ENCODE results near the gene CCDC57.

Gene CCDC57

DNA sequence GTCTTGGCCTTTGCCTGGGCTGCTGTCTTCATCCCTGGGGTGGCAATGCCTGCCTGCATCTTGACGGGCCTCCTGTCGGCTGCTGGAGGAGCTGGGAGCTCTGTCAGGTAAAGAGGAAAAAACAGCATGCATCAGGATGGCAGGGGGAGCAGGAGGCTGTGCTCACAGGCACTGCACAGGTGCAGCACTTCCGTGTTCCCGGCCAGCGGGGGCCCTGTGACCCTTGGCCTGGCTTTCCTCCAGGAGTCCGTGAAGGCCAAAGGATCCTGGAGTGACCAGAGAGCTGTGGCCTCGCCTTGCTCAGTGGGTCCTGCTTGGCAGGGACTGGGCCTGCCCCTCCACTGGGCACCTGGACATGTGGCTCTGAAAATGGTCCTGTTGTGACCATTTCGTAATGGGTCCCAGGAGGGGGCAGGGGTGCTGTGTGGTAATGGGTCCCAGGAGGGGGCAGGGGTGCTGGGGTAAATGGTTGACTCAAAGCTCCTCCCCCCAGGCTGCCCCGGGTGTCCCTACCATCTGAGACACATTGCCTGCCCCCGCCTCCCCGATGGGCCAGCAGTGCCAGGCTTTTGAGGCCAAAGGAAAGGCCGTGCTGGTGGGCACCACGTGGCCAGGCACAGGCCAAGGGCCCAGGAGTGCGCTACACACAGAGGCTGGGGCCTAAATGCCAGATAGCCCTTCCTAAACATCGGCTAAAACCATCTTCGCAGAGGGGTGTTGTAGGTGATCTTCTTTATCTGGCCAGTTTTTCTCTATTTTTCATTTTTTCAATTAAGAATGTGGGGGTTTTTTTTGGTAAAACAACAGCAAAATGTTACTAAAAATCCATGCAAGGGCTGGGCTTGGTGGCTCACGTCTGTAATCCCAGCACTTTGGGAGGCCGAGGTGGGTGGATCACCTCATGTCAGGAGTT, 110.6 kb downstream of the CCDC57 start:
- DNase-seq: no peak

DNA sequence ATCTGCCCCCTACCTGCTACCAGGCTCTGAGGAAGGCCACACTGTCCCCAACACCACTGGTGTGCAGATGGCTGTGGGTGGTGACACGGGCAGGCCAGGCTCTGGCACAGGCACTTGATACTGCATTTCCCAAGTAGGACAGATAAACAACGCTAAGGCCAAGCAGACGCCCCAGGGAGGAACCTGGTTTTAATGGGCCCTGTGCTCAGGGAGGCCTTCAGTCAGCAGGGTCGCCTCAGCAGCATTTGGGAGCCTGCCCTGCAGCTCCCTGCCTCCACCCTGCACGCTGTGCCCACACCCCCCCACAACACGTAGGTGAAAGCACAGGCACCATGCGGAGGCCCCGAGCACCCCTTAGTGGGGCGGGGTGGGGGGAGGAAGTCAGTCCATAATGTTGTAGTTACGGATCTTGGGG, 111.3 kb downstream of the CCDC57 start:
- DNase-seq: no peak

- no peak for DNase-seq
Observed at GRCh38 chr17:82100502-82101298, 111.9 kb downstream of the CCDC57 start.

DNA sequence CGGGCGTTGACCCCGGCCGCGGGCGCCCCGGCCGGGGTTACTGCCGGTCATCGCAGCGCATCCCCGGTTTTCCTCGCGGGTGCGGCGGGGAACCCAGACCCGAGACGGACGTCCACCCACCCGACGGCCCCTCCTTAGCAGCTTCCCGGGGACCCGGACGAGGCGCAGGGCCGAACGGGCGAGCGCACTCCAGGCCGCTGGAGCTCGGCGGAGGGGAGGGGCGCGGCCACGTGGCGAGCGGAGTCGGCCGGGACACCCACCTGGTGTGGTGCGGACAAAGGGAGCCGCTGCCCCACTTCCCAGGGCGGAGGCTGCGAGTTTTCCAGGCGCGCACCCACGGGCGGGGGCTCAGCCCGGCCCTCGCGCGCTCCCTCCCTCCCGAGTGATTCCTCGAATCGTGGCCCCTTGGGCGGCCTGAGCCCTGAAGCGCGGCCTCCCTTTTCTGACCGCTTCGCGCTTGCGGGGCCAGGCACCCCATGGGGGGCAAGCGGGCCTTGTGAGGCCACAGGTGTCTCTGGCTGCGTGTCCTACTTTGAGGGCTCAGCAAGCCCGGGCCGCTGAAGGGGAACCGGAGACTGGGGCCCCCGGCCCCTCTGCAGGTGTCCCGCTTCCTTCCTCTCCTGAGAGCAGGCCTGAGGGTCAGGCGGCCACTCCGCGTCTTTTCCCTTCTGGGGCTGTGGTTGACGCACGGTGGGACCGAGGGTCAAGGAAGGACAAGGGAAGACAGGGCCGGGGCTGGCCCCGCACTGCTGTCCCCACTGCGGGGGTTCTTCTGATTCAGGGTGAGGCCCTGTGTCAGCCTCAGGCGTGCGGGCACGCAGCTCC, 113.5 kb downstream of the CCDC57 start:
- no peak for DNase-seq

GRCh38 chr17:82098169-82098938, 114.3 kb downstream of the CCDC57 start, which contains the start of gene FASN:
Gene FASN, minus strand, starts transcription at chr17:82098236. Its CDS starts 1,791 bp downstream, at chr17:82096445.
- DNase-seq: peak; percentile 94

GRCh38 chr17:82097919-82098168, 114.8 kb downstream of the CCDC57 start:
- no peak for DNase-seq

GRCh38 chr17:82097184-82097918, 115.3 kb downstream of the CCDC57 start:
- peak; percentile 35 for DNase-seq

DNA sequence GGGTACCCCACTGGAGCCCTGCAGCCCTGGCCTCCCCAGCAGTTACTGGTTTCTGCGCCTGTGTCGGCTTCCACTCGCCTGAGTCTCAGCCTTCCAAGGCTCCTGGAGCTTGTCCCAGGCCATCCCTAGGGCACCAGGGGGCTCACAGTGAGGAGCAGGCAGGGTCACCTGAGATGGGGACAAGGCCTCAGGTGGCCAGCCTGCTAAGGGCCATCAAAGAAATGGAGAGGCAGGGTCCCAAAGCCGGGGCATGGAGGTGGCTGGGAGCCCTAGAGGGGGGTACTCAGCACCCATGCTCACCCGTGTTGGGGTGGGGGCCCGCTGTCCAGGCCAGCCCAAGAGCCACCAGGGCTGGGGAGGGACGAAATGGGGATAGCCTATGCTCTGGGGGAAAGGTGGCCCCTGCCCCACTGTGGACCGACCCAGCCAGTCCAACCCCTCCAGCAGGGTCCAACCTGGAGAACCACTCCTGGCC, 115.9 kb downstream of the CCDC57 start:
- no peak for DNase-seq

DNA sequence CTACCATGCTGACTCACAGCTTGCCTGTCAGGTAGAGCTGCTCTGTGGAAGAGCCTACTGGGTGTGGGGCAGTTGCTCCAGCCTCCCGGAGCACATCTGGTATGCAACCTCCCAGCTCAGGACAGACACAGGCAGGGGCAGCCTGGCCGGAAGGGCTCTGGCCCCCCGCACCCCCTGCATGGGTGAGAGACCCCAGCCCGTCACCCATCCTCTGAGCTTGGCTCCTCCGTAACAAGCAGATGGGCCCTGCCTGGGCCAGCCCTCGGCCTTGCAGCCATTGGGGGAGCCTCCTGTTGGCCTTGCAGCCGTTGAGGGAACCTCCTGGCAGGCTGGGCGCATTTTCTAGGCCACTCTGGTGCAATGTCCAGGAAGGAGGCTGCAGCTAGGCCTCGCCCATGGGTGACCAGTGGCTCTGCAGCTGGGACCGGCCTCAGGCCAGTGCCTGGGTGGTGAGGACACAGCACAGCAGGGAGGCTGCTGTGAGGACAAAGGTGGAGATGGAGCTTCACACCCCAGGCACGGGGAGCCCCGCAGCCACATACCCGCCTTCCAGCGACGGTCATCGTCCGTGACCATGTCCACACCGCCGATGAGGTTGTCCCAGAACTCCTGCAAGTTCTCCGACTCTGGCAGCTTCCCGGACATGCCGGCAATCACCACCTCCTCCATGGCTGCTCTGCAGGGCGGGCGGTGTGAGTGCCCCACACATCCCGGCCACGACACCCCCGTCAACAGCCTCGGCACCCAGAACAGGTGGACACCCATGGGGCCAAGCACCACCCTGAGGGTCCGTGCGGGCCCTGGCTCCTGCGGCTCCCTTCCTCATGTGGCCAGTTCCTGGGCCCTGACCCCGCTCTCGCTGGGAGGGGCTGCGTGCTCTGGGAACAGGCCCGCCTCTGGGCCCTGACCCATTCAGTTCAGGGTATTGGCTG, 116.6 kb downstream of the CCDC57 start:
- DNase-seq: no peak

GRCh38 chr17:82094931-82095776, 117.5 kb downstream of the CCDC57 start:
- no peak for DNase-seq

DNA sequence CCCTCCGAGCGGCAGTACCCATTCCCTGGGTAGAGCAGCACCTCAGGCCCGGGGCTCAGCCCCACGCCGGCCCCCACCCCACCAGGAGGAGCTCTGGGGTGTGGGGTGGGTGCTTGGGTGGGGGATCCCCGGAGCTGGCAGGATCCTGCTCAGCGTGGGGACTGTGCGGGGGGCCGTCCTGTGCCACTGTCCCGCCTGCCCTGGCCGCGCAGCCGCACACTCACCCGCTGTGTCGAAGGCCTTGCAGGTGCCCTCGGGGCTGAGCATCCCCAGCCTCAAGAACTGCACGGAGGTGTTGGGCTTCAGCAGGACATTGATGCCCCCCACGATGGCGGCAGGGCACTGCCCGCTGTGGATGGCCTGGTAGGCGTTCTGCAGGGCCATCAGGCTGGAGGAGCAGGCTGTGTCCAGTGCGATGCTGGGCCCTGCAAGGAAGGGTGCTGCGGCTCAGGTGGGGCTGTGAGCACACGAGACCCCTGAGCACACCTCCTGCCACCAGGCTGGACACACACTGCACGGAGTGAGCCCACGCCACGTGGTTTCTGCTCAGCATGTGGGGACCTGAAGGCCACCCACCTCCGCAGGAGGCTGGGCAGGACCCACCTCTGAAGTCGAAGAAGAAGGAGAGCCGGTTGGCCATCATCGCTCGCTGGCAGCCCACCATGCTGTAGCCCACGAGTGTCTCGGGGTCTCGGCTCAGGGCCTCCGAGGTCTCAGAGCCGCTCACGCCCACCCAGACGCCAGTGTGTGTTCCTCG, 119.5 kb downstream of the CCDC57 start:
- DNase-seq: no peak

GRCh38 chr17:82092628-82092994, 120.0 kb downstream of the CCDC57 start:
- no peak for DNase-seq

DNA sequence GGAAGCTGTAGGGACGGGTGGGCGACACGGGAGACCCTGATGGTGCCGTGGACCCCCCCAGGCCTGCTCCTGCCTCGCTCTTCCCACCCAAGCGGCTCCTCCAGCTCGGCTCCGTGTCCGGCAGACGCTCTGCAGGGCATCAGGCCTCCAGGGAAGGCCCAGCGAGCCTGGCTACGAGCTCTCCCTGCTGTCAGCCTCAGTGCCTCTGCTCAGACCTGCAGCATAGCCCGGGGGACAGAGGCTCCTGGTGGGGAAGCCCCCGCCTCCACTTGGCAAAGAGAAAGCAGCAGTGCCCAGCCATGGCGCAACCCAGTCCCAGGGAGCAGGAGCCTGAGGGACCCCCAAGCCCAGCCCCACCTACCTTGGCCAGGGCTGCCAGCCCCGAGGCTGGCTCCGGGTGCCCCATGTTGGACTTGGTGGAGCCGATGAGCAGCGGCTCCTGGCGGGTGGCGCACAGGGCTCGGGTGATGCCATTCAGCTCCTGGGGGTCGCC, 120.5 kb downstream of the CCDC57 start:
- no peak for DNase-seq

GRCh38 chr17:82091264-82092066, 121.2 kb downstream of the CCDC57 start:
- DNase-seq: no peak

- DNase-seq: no peak
Observed at GRCh38 chr17:82090549-82091263, 121.9 kb downstream of the CCDC57 start.

GRCh38 chr17:82089723-82090548, 122.7 kb downstream of the CCDC57 start:
- DNase-seq: no peak
